HepG2 (cell line): ENCODE measurements around the gene FAM20A. TPM values are rescaled to one million over a fixed set of nuclear protein-coding genes. Genes with fewer than 3 reads are reported as not detected.

Experiments
- AGO2 ChIP-seq: fragments of 200-400 bp; formaldehyde crosslinking; optimal IDR thresholded peaks from 2 replicates; pipeline ENCODE3; 2017; ENCODE audit warnings: mild to moderate bottlenecking, low read depth, low read length, moderate library complexity
- BHLHE40 ChIP-seq: IDR thresholded peaks from 2 replicates; pipeline ENCODE4 v1.6.1; 2011; ENCODE audit warnings: low read length, improper control_type of control experiment
- CBX5 ChIP-seq: sonication (generic); formaldehyde crosslinking; IDR thresholded peaks from 2 replicates; pipeline ENCODE4 v1.4.0; 2020; ENCODE audit warnings: missing genetic modification reagents, borderline replicate concordance
- CHCHD3 ChIP-seq: sonication (generic); formaldehyde crosslinking; IDR thresholded peaks from 2 replicates; pipeline ENCODE4 v1.8.0; 2022; ENCODE audit warnings: mild to moderate bottlenecking, missing genetic modification reagents, moderate library complexity
- GZF1 ChIP-seq: sonication (generic); formaldehyde crosslinking; IDR thresholded peaks from 2 replicates; pipeline ENCODE4 v1.5.1; 2020; ENCODE audit warnings: mild to moderate bottlenecking, missing genetic modification reagents
- HOXD1 ChIP-seq: sonication (generic); formaldehyde crosslinking; IDR thresholded peaks from 2 replicates; pipeline ENCODE4 v1.5.0; 2020; ENCODE audit warnings: missing genetic modification reagents
- KDM5B ChIP-seq: sonication (generic); formaldehyde crosslinking; IDR thresholded peaks from 2 replicates; pipeline ENCODE4 v1.4.0; 2020; ENCODE audit warnings: missing genetic modification reagents, mild to moderate bottlenecking, borderline replicate concordance
- KLF16 ChIP-seq, 2 experiments: sonication (generic) in 1 of 2; formaldehyde crosslinking in 1 of 2; IDR thresholded peaks; 2 replicates each; pipeline versions ENCODE4 v1.6.1 to v1.8.0; 2016 to 2023; ENCODE audit warnings: missing genetic modification reagents in 2 of 2, missing compliant biosample characterization in 1 of 2
- MYC ChIP-seq: sonication (generic); formaldehyde crosslinking; IDR thresholded peaks from 2 replicates; pipeline ENCODE4 v1.9.0; 2021; ENCODE audit warnings: missing genetic modification reagents, borderline replicate concordance
- TEAD3 ChIP-seq: optimal IDR thresholded peaks from 2 replicates; pipeline ENCODE3; 2016; ENCODE audit warnings: borderline replicate concordance
- TFDP2 ChIP-seq: sonication (generic); formaldehyde crosslinking; IDR thresholded peaks from 2 replicates; pipeline ENCODE4 v1.4.0; 2020; ENCODE audit warnings: missing genetic modification reagents
- ZBTB3 ChIP-seq: sonication (generic); formaldehyde crosslinking; IDR thresholded peaks from 2 replicates; pipeline ENCODE4 v1.4.0; 2020; ENCODE audit warnings: low read depth, mild to moderate bottlenecking, moderate library complexity, missing genetic modification reagents, borderline replicate concordance
- ZNF136 ChIP-seq: sonication (generic); formaldehyde crosslinking; IDR thresholded peaks from 2 replicates; pipeline ENCODE4 v1.8.1; 2022; ENCODE audit warnings: low read depth, mild to moderate bottlenecking, moderate library complexity, missing genetic modification reagents
- ZNF446 ChIP-seq: sonication (generic); formaldehyde crosslinking; IDR thresholded peaks from 2 replicates; pipeline ENCODE4 v1.5.0; 2020; ENCODE audit warnings: mild to moderate bottlenecking, missing genetic modification reagents
- ZNF580 ChIP-seq: IDR thresholded peaks from 2 replicates; pipeline ENCODE4 v1.6.1; 2016; ENCODE audit warnings: low read depth, borderline replicate concordance
- ZNF598 ChIP-seq: sonication (generic); formaldehyde crosslinking; IDR thresholded peaks from 2 replicates; pipeline ENCODE4 v1.5.1; 2020; ENCODE audit warnings: mild to moderate bottlenecking, missing genetic modification reagents, borderline replicate concordance
- ZNF687 ChIP-seq: sonication (generic); formaldehyde crosslinking; IDR thresholded peaks from 2 replicates; pipeline ENCODE4 v1.5.1; 2020; ENCODE audit warnings: mild to moderate bottlenecking, missing genetic modification reagents, moderate library complexity
- ZNF772 ChIP-seq: sonication (generic); formaldehyde crosslinking; IDR thresholded peaks from 2 replicates; pipeline ENCODE4 v1.5.0; 2020; ENCODE audit warnings: mild to moderate bottlenecking, missing genetic modification reagents
- ZNF816 ChIP-seq: sonication (generic); formaldehyde crosslinking; IDR thresholded peaks from 2 replicates; pipeline ENCODE4 v1.8.0; 2022; ENCODE audit warnings: missing genetic modification reagents, mild to moderate bottlenecking, borderline replicate concordance
- ZNF839 ChIP-seq: sonication (generic); formaldehyde crosslinking; IDR thresholded peaks from 2 replicates; pipeline ENCODE4 v1.4.0; 2020; ENCODE audit warnings: missing genetic modification reagents, mild to moderate bottlenecking, borderline replicate concordance
- polyA plus RNA-seq, 8 experiments: library from polyadenylated mRNA; depleted of rRNA in 3 of 8; stranded (reverse) in 7 of 8; unstranded in 1 of 8; fragments of >200 nt; fragmentation: Illumina TruSeq in 4 of 8; extraction: Trizol in 4 of 8; gene quantifications; 2 replicates each; pipeline versions ENCODE4 v1.2.1 to v1.2.3, GENCODE V29; 2011 to 2016; ENCODE audit warnings: low read depth in 4 of 8, missing spikeins in 1 of 8, mixed read lengths in 1 of 8; ENCODE audit not compliant: insufficient read depth in 1 of 8
- total RNA-seq, 5 experiments: library from RNA; depleted of rRNA; stranded (reverse); fragments of >200 nt; fragmentation: Illumina TruSeq; extraction: Trizol; gene quantifications; 2 replicates each; pipeline ENCODE4 v1.2.3, GENCODE V29; 2016; ENCODE audit warnings: low read depth in 1 of 5
- TF ChIP-seq, protein P1 (sequence below): sonication (generic); formaldehyde crosslinking; IDR thresholded peaks from 2 replicates; pipeline ENCODE4 v1.8.0; 2022; ENCODE audit warnings: mild to moderate bottlenecking, missing genetic modification reagents, moderate library complexity
- TF ChIP-seq, protein P2 (sequence below): fragments of 450-650 bp; IDR thresholded peaks from 2 replicates; pipeline ENCODE4 v1.6.1; 2016

Gene FAM20A
- total and polyA plus RNA-seq, 2 of the 13 experiments (the other 11 are each of a cell fraction or from before 2014, with no cell fraction given), result 9.3 to 20.7 TPM

GRCh38 chr17:68511671-68512246, 89.4 kb downstream of the FAM20A start (continued):
- TF ChIP-seq ZNF772 (CRISPR knock-in tag), result peak; percentile 27
- peak; percentile 89 for TF ChIP-seq ZNF816
- TF ChIP-seq HOXD1 (CRISPR knock-in tag), result 0 out of 2 replicates have a peak, but pooled peaks have one; percentile 41
- TF ChIP-seq ZNF687 (CRISPR knock-in tag), result peak; percentile 93
- TF ChIP-seq AGO2, result peak; percentile 75
- no peak for TF ChIP-seq ZNF136 (CRISPR knock-in tag)
- TF ChIP-seq, protein P1, sequence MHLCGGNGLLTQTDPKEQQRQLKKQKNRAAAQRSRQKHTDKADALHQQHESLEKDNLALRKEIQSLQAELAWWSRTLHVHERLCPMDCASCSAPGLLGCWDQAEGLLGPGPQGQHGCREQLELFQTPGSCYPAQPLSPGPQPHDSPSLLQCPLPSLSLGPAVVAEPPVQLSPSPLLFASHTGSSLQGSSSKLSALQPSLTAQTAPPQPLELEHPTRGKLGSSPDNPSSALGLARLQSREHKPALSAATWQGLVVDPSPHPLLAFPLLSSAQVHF (CRISPR knock-in tag), result peak; percentile 63; the same call in 1 of the 2 replicates
- TF ChIP-seq ZBTB3 (CRISPR knock-in tag), result peak; percentile 84; the same call in 1 of the 2 replicates
- peak; percentile 18; the same call in 1 of the 2 replicates for TF ChIP-seq CHCHD3 (CRISPR knock-in tag)
- no peak; the same call in 1 of the 2 replicates for TF ChIP-seq GZF1
- TF ChIP-seq ZNF446 (CRISPR knock-in tag), result peak; percentile 95; the same call in 1 of the 2 replicates
- peak in 1 of 2 experiments; percentile 56; a peak in 1 of 4 replicates for TF ChIP-seq KLF16 (CRISPR knock-in tag; IDR thresholded peaks at IDR 0.05)
- TF ChIP-seq BHLHE40, result peak; percentile 49; the same call in 1 of the 2 replicates
- TF ChIP-seq TFDP2 (CRISPR knock-in tag), result no peak; the same call in 1 of the 2 replicates
- TF ChIP-seq ZNF580, result no peak
- TF ChIP-seq MYC (CRISPR knock-in tag), result peak; percentile 84
- 0 out of 2 replicates have a peak, but pooled peaks have one; percentile 90 for TF ChIP-seq ZNF598 (CRISPR knock-in tag)
- TF ChIP-seq TEAD3 (CRISPR knock-in tag), result no peak
- TF ChIP-seq ZNF839, result peak; percentile 69
- TF ChIP-seq, protein P2, sequence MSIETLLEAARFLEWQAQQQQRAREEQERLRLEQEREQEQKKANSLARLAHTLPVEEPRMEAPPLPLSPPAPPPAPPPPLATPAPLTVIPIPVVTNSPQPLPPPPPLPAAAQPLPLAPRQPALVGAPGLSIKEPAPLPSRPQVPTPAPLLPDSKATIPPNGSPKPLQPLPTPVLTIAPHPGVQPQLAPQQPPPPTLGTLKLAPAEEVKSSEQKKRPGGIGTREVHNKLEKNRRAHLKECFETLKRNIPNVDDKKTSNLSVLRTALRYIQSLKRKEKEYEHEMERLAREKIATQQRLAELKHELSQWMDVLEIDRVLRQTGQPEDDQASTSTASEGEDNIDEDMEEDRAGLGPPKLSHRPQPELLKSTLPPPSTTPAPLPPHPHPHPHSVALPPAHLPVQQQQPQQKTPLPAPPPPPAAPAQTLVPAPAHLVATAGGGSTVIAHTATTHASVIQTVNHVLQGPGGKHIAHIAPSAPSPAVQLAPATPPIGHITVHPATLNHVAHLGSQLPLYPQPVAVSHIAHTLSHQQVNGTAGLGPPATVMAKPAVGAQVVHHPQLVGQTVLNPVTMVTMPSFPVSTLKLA, result peak; percentile 98
- no peak for TF ChIP-seq CBX5 (CRISPR knock-in tag)
- TF ChIP-seq KDM5B (CRISPR knock-in tag), result peak; percentile 92
